Sigmoid colon (tissue), 7 donors: ENCODE measurements around the gene LANCL1. TPM values are rescaled to one million over a fixed set of nuclear protein-coding genes. Genes with fewer than 3 reads are reported as not detected.
"Not testable (repeated sequence)": the region's sequence is repeated elsewhere in the genome, so short reads cannot be mapped to it uniquely, and the experiment has no call there.

Experiments
- DNase-seq: peaks from one replicate; pipeline ENCODE4 v3.0.0-alpha.2; 2019
- H3K27ac ChIP-seq, 4 donors: fragments of 200-600 bp; sonication (generic); one replicate each; pipeline ENCODE4 v1.5.1; 2016 to 2019; ENCODE audit warnings: mild to moderate bottlenecking in 1 of 4
- H3K27me3 ChIP-seq, 3 donors: fragments of 200-600 bp; sonication (generic); one replicate each; pipeline ENCODE4 v1.5.1; 2019; ENCODE audit warnings: mild to moderate bottlenecking in 1 of 3
- H3K36me3 ChIP-seq, 4 donors: fragments of 200-600 bp; sonication (generic); one replicate each; pipeline ENCODE4 v1.5.1; 2016 to 2019
- H3K4me1 ChIP-seq, 4 donors: fragments of 200-600 bp; sonication (generic); one replicate each; pipeline ENCODE4 v1.5.1; 2017 to 2019
- H3K4me3 ChIP-seq, 4 donors: fragments of 200-600 bp; sonication (generic); one replicate each; pipeline ENCODE4 v1.5.1; 2017 to 2019; ENCODE audit warnings: mild to moderate bottlenecking in 2 of 4, moderate library complexity in 1 of 4
- H3K9me3 ChIP-seq, 4 donors: fragments of 200-600 bp in 3 of 4; sonication (generic) in 3 of 4; one replicate each; pipeline versions ENCODE4 v1.5.1 to v1.6.1; 2013 to 2019
- CTCF ChIP-seq, 4 experiments: fragments of 450-650 bp in 3 of 4; fragments of 200-600 bp in 1 of 4; IDR thresholded peaks; one replicate each; pipeline ENCODE4 v1.5.1; 2016 to 2019; ENCODE audit warnings: antibody characterized with exemption in 4 of 4, mild to moderate bottlenecking in 3 of 4, moderate library complexity in 2 of 4
- EP300 ChIP-seq, 4 donors: sonication (generic); formaldehyde crosslinking; IDR thresholded peaks; one replicate each; pipeline ENCODE4 v1.6.1; 2017; ENCODE audit warnings: antibody characterized with exemption in 4 of 4
- POLR2A ChIP-seq, 2 donors: fragments of 450-650 bp; IDR thresholded peaks; one replicate each; pipeline ENCODE4 v1.6.1; 2016; ENCODE audit warnings: antibody characterized with exemption in 2 of 2, mild to moderate bottlenecking in 2 of 2, moderate library complexity in 2 of 2
- POLR2AphosphoS5 ChIP-seq, 4 donors: sonication (generic); formaldehyde crosslinking; IDR thresholded peaks; one replicate each; pipeline ENCODE4 v1.6.1; 2017; ENCODE audit warnings: antibody characterized with exemption in 4 of 4
- WGBS, 2 donors: extraction: QIAGEN DNeasy Blood & Tissue Kit; methylation state at CpG; one replicate each; pipeline ENCODE4 v1.1.7; 2013; 5-methylcytosine and 5-hydroxymethylcytosine counted together
- intact Hi-C: fragments of 100-400 bp; cut with DNase I; formaldehyde crosslinking; loops from one replicate; pipeline ENCODE4 v1.15.1; 2023
- polyA plus RNA-seq, 3 donors: library from polyadenylated mRNA; stranded (reverse); fragments of 200-250 nt; gene quantifications; one replicate each; pipeline ENCODE4 v1.2.3, GENCODE V29; 2013
- total RNA-seq, 4 donors: library from RNA; depleted of rRNA; stranded (reverse); fragments of >200 nt; gene quantifications; one replicate each; pipeline ENCODE4 v1.1.0, GENCODE V29; 2016
- donor health status: healthy with polysubstance abuse.
- donor health status: Bipolar disorder and iron deficiency.
- donor health status: healthy.

LANCL1 gene
- total and polyA plus RNA-seq, 7 donors, result 9.6 to 60.6 (median 37.7) TPM

- peaks cover 0 to 18% (median 7%) of the 10 kb centered on the region in 4 donors for H3K4me1 ChIP-seq
- H3K36me3 ChIP-seq, result peaks cover 0 to 27% (median 0%) of the 10 kb centered on the region in 4 donors
These were observed 48.0 kb downstream of the LANCL1 start for GRCh38 chr2:210428393-210429179.

GRCh38 chr2:210427309-210427708 lies 49.2 kb downstream of the LANCL1 start:
- peaks cover 0 to 14% (median 0%) of the 10 kb centered on the region in 4 donors for H3K36me3 ChIP-seq
- 95 to 97% methylated on average over 6 of the region's 6 CpGs for WGBS, 2 donors

More at GRCh38 chr2:210428393-210429179, 48.0 kb downstream of the LANCL1 start:
- Histone ChIP-seq H3K27me3 (no peaks in the 10 kb centered on the region), H3K27ac (peak overlapping the region in 3 of 4 donors; percentile 54 to 62 (median 60)), H3K9me3 (peaks cover 0 to 7% (median 3%) of the 10 kb centered on the region in 4 donors), H3K4me3 (no peak overlapping the region)
- 78 to 87% methylated on average over 5 of the region's 5 CpGs for WGBS, 2 donors
- TF ChIP-seq POLR2A (IDR thresholded peaks at IDR 0.05), result no peak
- TF ChIP-seq CTCF (IDR thresholded peaks at IDR 0.05), result no peak
- no peak for TF ChIP-seq POLR2AphosphoS5 (IDR thresholded peaks at IDR 0.05)
- peak in 1 of 4 donors; percentile 16 for TF ChIP-seq EP300 (IDR thresholded peaks at IDR 0.05)
- intact Hi-C loops, result no loop called here
- no peak for DNase-seq

GRCh38 chr2:210422366-210422765 lies 54.2 kb downstream of the LANCL1 start:
- 54 to 82% methylated on average over 2 of the region's 2 CpGs for WGBS, 2 donors
- H3K27me3 ChIP-seq, result no peaks in the 10 kb centered on the region
- H3K27ac ChIP-seq, result no peak overlapping the region
- no peak overlapping the region for H3K4me3 ChIP-seq
- no peaks in the 10 kb centered on the region for H3K4me1 ChIP-seq
- intact Hi-C loops, result no loop called here
- no peak for TF ChIP-seq POLR2AphosphoS5 (IDR thresholded peaks at IDR 0.05)
- TF ChIP-seq EP300 (IDR thresholded peaks at IDR 0.05), result no peak
- no peak for TF ChIP-seq POLR2A (IDR thresholded peaks at IDR 0.05)
- TF ChIP-seq CTCF (IDR thresholded peaks at IDR 0.05), result no peak
- DNase-seq, result no peak
- no peaks in the 10 kb centered on the region for H3K36me3 ChIP-seq
- H3K9me3 ChIP-seq, result peaks cover 0 to 5% (median 3%) of the 10 kb centered on the region in 4 donors

More at GRCh38 chr2:210427309-210427708, 49.2 kb downstream of the LANCL1 start:
- H3K4me3 ChIP-seq, H3K27me3 ChIP-seq, intact Hi-C loops, H3K9me3 ChIP-seq, DNase-seq, H3K27ac ChIP-seq: not testable (repeated sequence)
- peaks cover 0 to 18% (median 7%) of the 10 kb centered on the region in 4 donors for H3K4me1 ChIP-seq

GRCh38 chr2:210421916-210422315 lies 54.6 kb downstream of the LANCL1 start:
- Histone ChIP-seq H3K36me3 (no peaks in the 10 kb centered on the region), H3K9me3 (peaks cover 0 to 2% (median under 1%) of the 10 kb centered on the region in 4 donors), H3K27me3 (no peaks in the 10 kb centered on the region), H3K4me3 (no peak overlapping the region), H3K4me1 (no peaks in the 10 kb centered on the region), H3K27ac (no peak overlapping the region)
- no peak for DNase-seq
- 33 to 74% methylated on average over 3 of the region's 3 CpGs for WGBS, 2 donors
- intact Hi-C loops, result no loop called here
- TF ChIP-seq POLR2A (IDR thresholded peaks at IDR 0.05), result no peak
- no peak for TF ChIP-seq EP300 (IDR thresholded peaks at IDR 0.05)
- TF ChIP-seq CTCF (IDR thresholded peaks at IDR 0.05), result no peak
- TF ChIP-seq POLR2AphosphoS5 (IDR thresholded peaks at IDR 0.05), result no peak

GRCh38 chr2:210412660-210413059 lies 63.9 kb downstream of the LANCL1 start:
- Histone ChIP-seq H3K27ac (no peak overlapping the region), H3K27me3 (no peaks in the 10 kb centered on the region), H3K9me3 (peaks cover 0 to 10% (median 0%) of the 10 kb centered on the region in 4 donors), H3K4me3 (no peak overlapping the region), H3K4me1 (no peaks in the 10 kb centered on the region), H3K36me3 (no peaks in the 10 kb centered on the region)
- no peak for DNase-seq
- TF ChIP-seq POLR2AphosphoS5 (IDR thresholded peaks at IDR 0.05) (no peak), POLR2A (IDR thresholded peaks at IDR 0.05) (no peak), CTCF (IDR thresholded peaks at IDR 0.05) (no peak), EP300 (IDR thresholded peaks at IDR 0.05) (no peak)
- intact Hi-C loops, result no loop called here
- 94 to 96% methylated on average over 1 of the region's 1 CpG for WGBS, 2 donors
